Calu3 (cell line): ENCODE data around the gene RSU1. TPM values are rescaled to one million over a fixed set of nuclear protein-coding genes. Genes with fewer than 3 reads are reported as not detected.
A peak's percentile ranks its signal among the peaks of the same experiment; 100 is the strongest.

Source experiments
- BruUV-seq: library from RNA; stranded (reverse); fragments of 400-500 nt; replicated peaks from 2 replicates; lab custom pipeline; 2021; lab: Mats Ljungman, UMichigan
- CTCF ChIA-PET: fragments of 300-600 bp; sonication (Branson Sonifier 250); formaldehyde crosslinking; loops from one replicate; lab custom pipeline; 2022; ENCODE audit warnings: antibody characterized with exemption; lab: Charles Lee
- DNase-seq: peaks from one replicate; pipeline ENCODE4 v3.0.0; 2022
- H3K27ac Mint-ChIP-seq: one replicate; pipeline ENCODE4 v1.8.0; 2022; ENCODE audit warnings: mixed read lengths; ENCODE audit not compliant: unreplicated experiment
- H3K27me3 Mint-ChIP-seq: one replicate; pipeline ENCODE4 v1.8.0; 2022; ENCODE audit warnings: mixed read lengths; ENCODE audit not compliant: unreplicated experiment
- H3K36me3 Mint-ChIP-seq: one replicate; pipeline ENCODE4 v1.8.0; 2022; ENCODE audit warnings: mild to moderate bottlenecking, moderate library complexity, mixed read lengths; ENCODE audit not compliant: insufficient read depth, unreplicated experiment
- H3K4me1 Mint-ChIP-seq: one replicate; pipeline ENCODE4 v1.8.0; 2022; ENCODE audit warnings: mild to moderate bottlenecking, low read depth, mixed read lengths; ENCODE audit not compliant: unreplicated experiment
- H3K4me3 Mint-ChIP-seq: one replicate; pipeline ENCODE4 v1.8.0; 2022; ENCODE audit warnings: mild to moderate bottlenecking, low read depth, moderate library complexity, mixed read lengths; ENCODE audit not compliant: unreplicated experiment
- H3K9me3 Mint-ChIP-seq: one replicate; pipeline ENCODE4 v1.8.0; 2022; ENCODE audit warnings: low read depth, mixed read lengths; ENCODE audit not compliant: unreplicated experiment
- CTCF ChIP-seq: fragments of 200-600 bp; IDR thresholded peaks from one replicate; pipeline ENCODE4 v1.8.0; 2022; ENCODE audit warnings: antibody characterized with exemption; ENCODE audit not compliant: unreplicated experiment
- intact Hi-C: fragments of 100-400 bp; cut with micrococcal nuclease; formaldehyde crosslinking; loops from one replicate; pipeline ENCODE4 v1.10.0; 2022; ENCODE audit not compliant: unreplicated experiment
- total RNA-seq: library from RNA; stranded (reverse); gene quantifications from 2 replicates; pipeline ENCODE4 v1.2.3, GENCODE V29; 2022

RSU1 gene
- total RNA-seq, 1 experiment from 2014 or later: 56.8 TPM

- intact Hi-C loops: loop anchor here (5.0 to 10.0 kb wide), 4 partner anchors 230 to 668 kb away; no protein-coding TSS in a partner anchor
- peak; percentile 8 for DNase-seq
- no TSS peak for BruUV-seq
- TF ChIP-seq CTCF: peak; percentile 38
- CTCF ChIA-PET: interaction anchor here (0.5 to 1.4 kb wide), 4 partner anchors 15 to 1278 kb away, joined by 3 to 4 read pairs (median 4); no protein-coding TSS in a partner anchor
- no peak overlapping the region for H3K4me3 Mint-ChIP-seq
- no peaks in the 10 kb centered on the region for H3K36me3 Mint-ChIP-seq
- H3K27me3 Mint-ChIP-seq: no peaks in the 10 kb centered on the region
- H3K9me3 Mint-ChIP-seq: no peaks in the 10 kb centered on the region
- no peaks in the 10 kb centered on the region for H3K4me1 Mint-ChIP-seq
- H3K27ac Mint-ChIP-seq: no peak overlapping the region
These were observed 272.0 kb downstream of the RSU1 start for GRCh38 chr10:16545116-16545736.

- CTCF ChIA-PET: interaction anchor here (0.6 to 1.4 kb wide), 3 partner anchors 14 to 1278 kb away, joined by 3 to 4 read pairs (median 4); no protein-coding TSS in a partner anchor
- no peak for TF ChIP-seq CTCF
- Mint-ChIP-seq H3K27me3 (no peaks in the 10 kb centered on the region), H3K9me3 (no peaks in the 10 kb centered on the region), H3K36me3 (no peaks in the 10 kb centered on the region), H3K27ac (no peak overlapping the region), H3K4me3 (no peak overlapping the region), H3K4me1 (no peaks in the 10 kb centered on the region)
- DNase-seq: no peak
- BruUV-seq: no TSS peak
- intact Hi-C loops: loop anchor here (10.0 kb wide), 3 partner anchors 230 to 640 kb away; no protein-coding TSS in a partner anchor
These were observed 272.6 kb downstream of the RSU1 start for GRCh38 chr10:16544591-16544990.

GRCh38 chr10:16544099-16544498 is 273.1 kb downstream of the RSU1 start:
- Mint-ChIP-seq H3K4me3 (no peak overlapping the region), H3K9me3 (no peaks in the 10 kb centered on the region), H3K27me3 (no peaks in the 10 kb centered on the region), H3K36me3 (no peaks in the 10 kb centered on the region), H3K27ac (no peak overlapping the region), H3K4me1 (no peaks in the 10 kb centered on the region)
- CTCF ChIA-PET: no interaction called here
- DNase-seq: no peak
- no peak for TF ChIP-seq CTCF
- intact Hi-C loops: loop anchor here (10.0 kb wide), 3 partner anchors 231 to 639 kb away; no protein-coding TSS in a partner anchor
- no TSS peak for BruUV-seq
